GM19328 (cell line): Measurements from ENCODE around the gene PPFIA3.
"Not testable (repeated sequence)": the region's sequence is repeated elsewhere in the genome, so short reads cannot be mapped to it uniquely, and the experiment has no call there.

Source experiments
- ATAC-seq: cut with Tn5 transposase; IDR thresholded peaks from one replicate; pipeline ENCODE4 v1.9.1; 2021; ENCODE audit warnings: mild to moderate bottlenecking, moderate library complexity; ENCODE audit not compliant: unreplicated experiment

PPFIA3 gene

GRCh38 chr19:49173198-49173597 is 53.9 kb downstream of the PPFIA3 start:
- no peak for ATAC-seq

- no peak for ATAC-seq
Observed at GRCh38 chr19:49180659-49181058, 61.3 kb downstream of the PPFIA3 start.

DNA sequence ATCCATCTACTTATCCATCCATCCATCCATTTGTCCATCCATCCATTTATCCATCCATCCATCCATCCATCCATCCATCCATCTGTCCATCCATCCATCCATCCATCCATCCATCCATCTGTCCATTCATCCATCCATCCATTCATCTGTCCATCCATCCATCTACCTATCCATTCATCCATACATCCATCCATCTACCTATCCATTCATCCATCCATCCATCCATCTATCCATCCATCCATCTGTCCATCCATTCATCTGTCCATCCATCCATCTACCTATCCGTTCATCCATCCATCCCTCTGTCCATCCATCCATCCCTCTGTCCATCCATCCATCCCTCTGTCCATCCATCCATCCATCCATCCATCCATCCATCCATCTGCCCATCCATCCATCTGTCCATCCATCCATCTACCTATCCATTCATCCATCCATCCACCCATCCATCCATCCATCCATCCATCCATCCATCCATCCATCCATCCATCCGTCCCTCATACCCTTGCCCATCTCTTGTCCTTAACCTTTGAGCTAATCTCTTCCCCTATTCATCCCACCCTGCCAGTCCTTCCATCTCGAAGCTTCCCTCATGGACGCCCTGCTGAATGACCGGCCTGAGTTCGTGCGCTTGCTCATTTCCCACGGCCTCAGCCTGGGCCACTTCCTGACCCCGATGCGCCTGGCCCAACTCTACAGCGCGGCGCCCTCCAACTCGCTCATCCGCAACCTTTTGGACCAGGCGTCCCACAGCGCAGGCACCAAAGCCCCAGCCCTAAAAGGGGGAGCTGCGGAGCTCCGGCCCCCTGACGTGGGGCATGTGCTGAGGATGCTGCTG is 62.9 kb downstream of the PPFIA3 start:
- ATAC-seq, result not testable (repeated sequence)

DNA sequence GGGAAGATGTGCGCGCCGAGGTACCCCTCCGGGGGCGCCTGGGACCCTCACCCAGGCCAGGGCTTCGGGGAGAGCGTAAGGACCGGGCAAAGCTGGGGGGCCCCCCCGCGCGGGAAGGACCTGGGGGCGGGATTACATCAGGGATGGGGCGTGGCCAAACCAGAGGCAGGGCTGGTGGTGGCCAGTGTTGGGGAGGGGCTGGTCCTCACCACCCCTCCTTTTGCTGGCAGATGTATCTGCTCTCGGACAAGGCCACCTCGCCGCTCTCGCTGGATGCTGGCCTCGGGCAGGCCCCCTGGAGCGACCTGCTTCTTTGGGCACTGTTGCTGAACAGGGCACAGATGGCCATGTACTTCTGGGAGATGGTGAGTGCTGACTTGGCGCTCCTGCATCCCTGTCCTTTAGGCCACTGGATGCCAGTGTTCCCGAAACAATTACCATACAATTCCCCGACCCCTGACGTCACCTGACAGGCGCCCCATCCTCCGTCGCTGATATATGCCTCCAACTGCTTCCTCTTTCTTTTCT is 63.6 kb downstream of the PPFIA3 start:
- ATAC-seq, result no peak

- no peak for ATAC-seq
Observed at GRCh38 chr19:49186108-49186507, 66.8 kb downstream of the PPFIA3 start.

GRCh38 chr19:49188626-49189200 is 69.4 kb downstream of the PPFIA3 start:
- ATAC-seq, result no peak

- ATAC-seq, result no peak
Observed at GRCh38 chr19:49189259-49189658, 69.9 kb downstream of the PPFIA3 start.

GRCh38 chr19:49190781-49191180 is 71.4 kb downstream of the PPFIA3 start:
- no peak for ATAC-seq

- ATAC-seq, result no peak
Observed at GRCh38 chr19:49193822-49194394, 74.6 kb downstream of the PPFIA3 start.

- no peak for ATAC-seq
Observed at GRCh38 chr19:49194408-49194807, 75.1 kb downstream of the PPFIA3 start.

GRCh38 chr19:49196527-49197240 is 77.3 kb downstream of the PPFIA3 start:
- ATAC-seq, result no peak

DNA sequence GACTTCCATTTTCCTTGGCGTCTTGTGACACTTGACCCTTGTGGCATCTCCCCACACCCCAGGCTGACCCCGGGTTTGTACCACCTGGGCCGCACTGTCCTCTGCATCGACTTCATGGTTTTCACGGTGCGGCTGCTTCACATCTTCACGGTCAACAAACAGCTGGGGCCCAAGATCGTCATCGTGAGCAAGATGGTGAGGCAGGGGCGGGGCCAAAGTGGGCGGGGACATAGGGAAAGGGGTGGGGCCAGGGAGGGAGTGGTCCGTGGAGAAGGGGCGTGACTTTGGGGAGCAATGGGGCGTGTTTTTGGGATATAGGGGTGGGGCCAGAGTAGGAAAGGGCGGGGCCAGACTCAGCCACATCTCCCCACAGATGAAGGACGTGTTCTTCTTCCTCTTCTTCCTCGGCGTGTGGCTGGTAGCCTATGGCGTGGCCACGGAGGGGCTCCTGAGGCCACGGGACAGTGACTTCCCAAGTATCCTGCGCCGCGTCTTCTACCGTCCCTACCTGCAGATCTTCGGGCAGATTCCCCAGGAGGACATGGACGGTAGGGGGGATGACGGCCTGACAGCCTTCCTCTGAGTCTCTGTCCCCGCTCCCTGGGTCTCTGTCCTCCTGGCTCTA is 81.0 kb downstream of the PPFIA3 start:
- ATAC-seq, result no peak
